ENCODE measurements around the gene DNAAF5. TPM values are rescaled to one million over a fixed set of nuclear protein-coding genes. Genes with fewer than 3 reads are reported as not detected.

The DNAAF5 gene
- total and polyA plus RNA-seq, 2 of the 13 experiments (the other 11 are each of a cell fraction or from before 2014, with no cell fraction given), result 11.9 to 21.5 TPM

DNA sequence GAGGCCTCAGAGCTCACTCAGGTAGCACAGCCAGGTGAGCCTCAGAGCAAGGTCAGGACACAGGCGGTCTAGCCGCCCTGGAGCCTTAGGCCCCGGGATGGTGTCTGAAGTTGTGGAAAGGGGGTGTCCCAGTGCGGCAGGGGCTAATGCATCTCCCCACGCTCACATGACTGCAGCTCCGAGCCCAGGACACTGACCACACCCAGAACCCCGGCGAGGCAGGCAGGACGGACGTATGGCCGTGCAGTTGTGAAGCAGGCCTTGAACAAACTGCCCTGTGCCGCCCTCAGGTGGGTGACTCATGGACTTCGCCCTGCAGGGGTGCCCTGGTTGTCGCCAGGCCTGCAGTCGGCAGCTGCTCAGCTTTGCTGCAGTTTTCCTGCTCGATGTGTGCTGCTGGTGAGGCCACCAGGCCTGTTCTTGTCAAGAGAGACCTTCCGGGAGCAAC, 5.6 kb downstream of the DNAAF5 start (continued):
- TF ChIP-seq NFAT5 (CRISPR knock-in tag; IDR thresholded peaks at IDR 0.05) (no peak), HCFC1 (IDR thresholded peaks at IDR 0.05; ENCODE audit: low read depth, low read length) (no peak), ZNF552 (CRISPR knock-in tag; IDR thresholded peaks at IDR 0.05; ENCODE audit: borderline replicate concordance) (no peak), TBX3 (IDR thresholded peaks at IDR 0.05; ENCODE audit: borderline replicate concordance) (0 out of 2 replicates have a peak, but pooled peaks have one; percentile 33), ZSCAN30 (CRISPR knock-in tag; IDR thresholded peaks at IDR 0.05) (no peak), ZFP36L1 (CRISPR knock-in tag; IDR thresholded peaks at IDR 0.05) (peak; percentile 52; the same call in 1 of the 2 replicates), POGZ (CRISPR knock-in tag; IDR thresholded peaks at IDR 0.05) (0 out of 2 replicates have a peak, but pooled peaks have one; percentile 38), FOXP1 (IDR thresholded peaks at IDR 0.05) (no peak), FOXP1 (CRISPR knock-in tag; IDR thresholded peaks at IDR 0.05) (peak; percentile 25; the same call in 1 of the 2 replicates), SP1 (IDR thresholded peaks at IDR 0.05) (no peak), SP1 (CRISPR knock-in tag; IDR thresholded peaks at IDR 0.05) (no peak; the same call in 1 of the 2 replicates), SETDB1 (CRISPR knock-in tag; IDR thresholded peaks at IDR 0.05; ENCODE audit: borderline replicate concordance) (no peak), TCF7 (IDR thresholded peaks at IDR 0.05; ENCODE audit: low read depth) (no peak)
- TF ChIP-seq, protein P1, sequence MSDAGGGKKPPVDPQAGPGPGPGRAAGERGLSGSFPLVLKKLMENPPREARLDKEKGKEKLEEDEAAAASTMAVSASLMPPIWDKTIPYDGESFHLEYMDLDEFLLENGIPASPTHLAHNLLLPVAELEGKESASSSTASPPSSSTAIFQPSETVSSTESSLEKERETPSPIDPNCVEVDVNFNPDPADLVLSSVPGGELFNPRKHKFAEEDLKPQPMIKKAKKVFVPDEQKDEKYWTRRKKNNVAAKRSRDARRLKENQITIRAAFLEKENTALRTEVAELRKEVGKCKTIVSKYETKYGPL (CRISPR knock-in tag; IDR thresholded peaks at IDR 0.05), result no peak
- TF ChIP-seq, protein P2, sequence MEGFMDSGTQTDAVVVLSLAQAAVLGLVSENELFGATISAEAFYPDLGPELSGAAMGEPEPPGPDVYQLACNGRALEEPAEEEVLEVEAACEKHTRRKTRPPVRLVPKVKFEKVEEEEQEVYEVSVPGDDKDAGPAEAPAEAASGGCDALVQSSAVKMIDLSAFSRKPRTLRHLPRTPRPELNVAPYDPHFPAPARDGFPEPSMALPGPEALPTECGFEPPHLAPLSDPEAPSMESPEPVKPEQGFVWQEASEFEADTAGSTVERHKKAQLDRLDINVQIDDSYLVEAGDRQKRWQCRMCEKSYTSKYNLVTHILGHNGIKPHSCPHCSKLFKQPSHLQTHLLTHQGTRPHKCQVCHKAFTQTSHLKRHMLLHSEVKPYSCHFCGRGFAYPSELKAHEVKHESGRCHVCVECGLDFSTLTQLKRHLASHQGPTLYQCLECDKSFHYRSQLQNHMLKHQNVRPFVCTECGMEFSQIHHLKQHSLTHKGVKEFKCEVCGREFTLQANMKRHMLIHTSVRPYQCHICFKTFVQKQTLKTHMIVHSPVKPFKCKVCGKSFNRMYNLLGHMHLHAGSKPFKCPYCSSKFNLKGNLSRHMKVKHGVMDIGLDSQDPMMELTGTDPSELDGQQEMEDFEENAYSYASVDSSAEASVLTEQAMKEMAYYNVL (CRISPR knock-in tag; IDR thresholded peaks at IDR 0.05; ENCODE audit: borderline replicate concordance), result peak; percentile 49; the same call in 1 of the 2 replicates
- TF ChIP-seq, protein P3, sequence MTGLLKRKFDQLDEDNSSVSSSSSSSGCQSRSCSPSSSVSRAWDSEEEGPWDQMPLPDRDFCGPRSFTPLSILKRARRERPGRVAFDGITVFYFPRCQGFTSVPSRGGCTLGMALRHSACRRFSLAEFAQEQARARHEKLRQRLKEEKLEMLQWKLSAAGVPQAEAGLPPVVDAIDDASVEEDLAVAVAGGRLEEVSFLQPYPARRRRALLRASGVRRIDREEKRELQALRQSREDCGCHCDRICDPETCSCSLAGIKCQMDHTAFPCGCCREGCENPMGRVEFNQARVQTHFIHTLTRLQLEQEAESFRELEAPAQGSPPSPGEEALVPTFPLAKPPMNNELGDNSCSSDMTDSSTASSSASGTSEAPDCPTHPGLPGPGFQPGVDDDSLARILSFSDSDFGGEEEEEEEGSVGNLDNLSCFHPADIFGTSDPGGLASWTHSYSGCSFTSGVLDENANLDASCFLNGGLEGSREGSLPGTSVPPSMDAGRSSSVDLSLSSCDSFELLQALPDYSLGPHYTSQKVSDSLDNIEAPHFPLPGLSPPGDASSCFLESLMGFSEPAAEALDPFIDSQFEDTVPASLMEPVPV (CRISPR knock-in tag; IDR thresholded peaks at IDR 0.05), result 0 out of 2 replicates have a peak, but pooled peaks have one; percentile 59
- TF ChIP-seq, protein P4, sequence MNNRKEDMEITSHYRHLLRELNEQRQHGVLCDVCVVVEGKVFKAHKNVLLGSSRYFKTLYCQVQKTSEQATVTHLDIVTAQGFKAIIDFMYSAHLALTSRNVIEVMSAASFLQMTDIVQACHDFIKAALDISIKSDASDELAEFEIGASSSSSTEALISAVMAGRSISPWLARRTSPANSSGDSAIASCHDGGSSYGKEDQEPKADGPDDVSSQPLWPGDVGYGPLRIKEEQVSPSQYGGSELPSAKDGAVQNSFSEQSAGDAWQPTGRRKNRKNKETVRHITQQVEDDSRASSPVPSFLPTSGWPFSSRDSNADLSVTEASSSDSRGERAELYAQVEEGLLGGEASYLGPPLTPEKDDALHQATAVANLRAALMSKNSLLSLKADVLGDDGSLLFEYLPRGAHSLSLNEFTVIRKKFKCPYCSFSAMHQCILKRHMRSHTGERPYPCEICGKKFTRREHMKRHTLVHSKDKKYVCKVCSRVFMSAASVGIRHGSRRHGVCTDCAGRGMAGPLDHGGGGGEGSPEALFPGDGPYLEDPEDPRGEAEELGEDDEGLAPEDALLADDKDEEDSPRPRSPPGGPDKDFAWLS (CRISPR knock-in tag; IDR thresholded peaks at IDR 0.05; ENCODE audit: borderline replicate concordance), result no peak
- TF ChIP-seq, protein P5, sequence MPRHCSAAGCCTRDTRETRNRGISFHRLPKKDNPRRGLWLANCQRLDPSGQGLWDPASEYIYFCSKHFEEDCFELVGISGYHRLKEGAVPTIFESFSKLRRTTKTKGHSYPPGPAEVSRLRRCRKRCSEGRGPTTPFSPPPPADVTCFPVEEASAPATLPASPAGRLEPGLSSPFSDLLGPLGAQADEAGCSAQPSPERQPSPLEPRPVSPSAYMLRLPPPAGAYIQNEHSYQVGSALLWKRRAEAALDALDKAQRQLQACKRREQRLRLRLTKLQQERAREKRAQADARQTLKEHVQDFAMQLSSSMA (CRISPR knock-in tag; IDR thresholded peaks at IDR 0.05), result no peak

Data from HepG2 (cell line).